ENCODE measurements around the gene TEKT3.

Gene TEKT3

GRCh38 chr17:15260376-15261257 is 80.8 kb downstream of the TEKT3 start (continued):
- TF ChIP-seq ZSCAN5A (tag by site-specific recombination; IDR thresholded peaks at IDR 0.05) (peak; percentile 69; the same call in 1 of the 2 replicates), ZNF654 (tag by site-specific recombination; IDR thresholded peaks at IDR 0.05; ENCODE audit: low read depth) (peak; percentile 26), KLF17 (tag by site-specific recombination; IDR thresholded peaks at IDR 0.05) (peak; percentile 52; the same call in 1 of the 2 replicates), ZFP37 (tag by site-specific recombination; IDR thresholded peaks at IDR 0.05) (no peak), KLF16 (tag by site-specific recombination; IDR thresholded peaks at IDR 0.05) (peak; percentile 50; the same call in 1 of the 2 replicates), ZIC2 (tag by site-specific recombination; IDR thresholded peaks at IDR 0.05) (peak; percentile 98), ZNF777 (tag by site-specific recombination; IDR thresholded peaks at IDR 0.05; ENCODE audit: borderline replicate concordance) (peak; percentile 64; the same call in 1 of the 2 replicates), ZNF155 (tag by site-specific recombination; IDR thresholded peaks at IDR 0.05) (no peak)

DNA sequence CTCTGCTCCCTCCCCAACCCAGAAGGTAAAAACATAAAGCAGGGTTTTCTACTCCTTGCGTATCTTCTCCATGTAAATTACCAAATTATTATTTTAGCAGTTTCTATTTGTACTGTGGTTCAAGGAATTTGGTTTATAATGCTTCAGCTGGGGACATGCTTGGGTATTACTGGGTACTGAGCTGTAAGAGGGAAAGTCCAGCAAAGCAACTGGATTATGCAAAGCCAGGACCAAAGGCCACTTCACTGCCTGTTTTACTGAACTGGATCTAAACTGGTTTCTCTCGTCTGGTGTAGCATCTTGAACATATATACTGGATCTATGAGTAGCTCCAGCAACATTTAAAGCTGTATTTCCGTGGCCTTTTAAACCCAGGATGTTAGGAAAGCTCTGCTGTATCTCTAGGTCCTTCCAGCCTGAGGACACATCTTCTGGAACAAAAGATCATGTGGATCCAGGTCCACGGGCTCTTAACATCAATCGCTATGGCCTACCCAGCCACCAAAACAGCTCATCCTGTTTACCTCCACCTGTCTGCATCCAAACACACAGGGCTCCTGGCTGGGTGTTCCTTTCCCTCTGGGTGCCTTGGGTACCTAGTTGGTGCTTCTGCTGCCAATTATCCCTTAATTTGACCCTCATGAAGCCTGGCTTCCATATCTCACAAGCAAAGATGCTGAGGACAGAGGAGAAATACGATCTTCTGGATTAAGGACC is 83.4 kb downstream of the TEKT3 start:
- TF ChIP-seq ZNF133 (tag by site-specific recombination; IDR thresholded peaks at IDR 0.05) (peak; percentile 74), YY1 (tag by site-specific recombination; IDR thresholded peaks at IDR 0.05) (no peak), ZNF707 (tag by site-specific recombination; IDR thresholded peaks at IDR 0.05) (no peak), KLF1 (tag by site-specific recombination; IDR thresholded peaks at IDR 0.05) (no peak), ZNF211 (tag by site-specific recombination; IDR thresholded peaks at IDR 0.05; ENCODE audit: low read depth) (no peak), ZNF146 (tag by site-specific recombination; IDR thresholded peaks at IDR 0.05) (no peak)
- TF ChIP-seq, protein P1, sequence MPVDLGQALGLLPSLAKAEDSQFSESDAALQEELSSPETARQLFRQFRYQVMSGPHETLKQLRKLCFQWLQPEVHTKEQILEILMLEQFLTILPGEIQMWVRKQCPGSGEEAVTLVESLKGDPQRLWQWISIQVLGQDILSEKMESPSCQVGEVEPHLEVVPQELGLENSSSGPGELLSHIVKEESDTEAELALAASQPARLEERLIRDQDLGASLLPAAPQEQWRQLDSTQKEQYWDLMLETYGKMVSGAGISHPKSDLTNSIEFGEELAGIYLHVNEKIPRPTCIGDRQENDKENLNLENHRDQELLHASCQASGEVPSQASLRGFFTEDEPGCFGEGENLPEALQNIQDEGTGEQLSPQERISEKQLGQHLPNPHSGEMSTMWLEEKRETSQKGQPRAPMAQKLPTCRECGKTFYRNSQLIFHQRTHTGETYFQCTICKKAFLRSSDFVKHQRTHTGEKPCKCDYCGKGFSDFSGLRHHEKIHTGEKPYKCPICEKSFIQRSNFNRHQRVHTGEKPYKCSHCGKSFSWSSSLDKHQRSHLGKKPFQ (tag by site-specific recombination; IDR thresholded peaks at IDR 0.05): no peak
- Histone ChIP-seq H3K4me3 (ENCODE audit: low read depth, low read length) (no peak overlapping the region), H3K4me1 (ENCODE audit: control insufficient read depth, insufficient read depth, low read length) (peaks cover 4% of the 10 kb centered on the region), H3K27ac (ENCODE audit: extremely low read depth, low read depth, low read length) (no peak overlapping the region), H3K36me3 (ENCODE audit: control insufficient read depth in 2 of 2, insufficient read depth in 1 of 2, low read length in 2 of 2) (peaks cover 5 to 38% of the 10 kb centered on the region in 2 experiments; a peak in 2 of 3 replicates), H3K9me3 (ENCODE audit: control insufficient read depth, insufficient read depth, low read depth, low read length) (no peaks in the 10 kb centered on the region)
- CTCF ChIA-PET: interaction anchor here (0.5 to 4.5 kb wide), 20 partner anchors 10 to 1778 kb away, joined by 3 to 92 read pairs (median 3); no protein-coding TSS in a partner anchor
- POLR2A ChIA-PET: interaction anchor here (0.6 kb wide), 1 partner anchor 81 kb away, joined by 3 read pairs; no protein-coding TSS in a partner anchor

GRCh38 chr17:15257258-15257788 is 84.1 kb downstream of the TEKT3 start:
- Histone ChIP-seq H3K36me3 (ENCODE audit: control insufficient read depth in 2 of 2, insufficient read depth in 1 of 2, low read length in 2 of 2) (peaks cover 5 to 40% of the 10 kb centered on the region in 2 experiments; a peak in 2 of 3 replicates), H3K9me3 (ENCODE audit: control insufficient read depth, insufficient read depth, low read depth, low read length) (no peaks in the 10 kb centered on the region), H3K4me1 (ENCODE audit: control insufficient read depth, insufficient read depth, low read length) (peaks cover 4% of the 10 kb centered on the region), H3K27ac (ENCODE audit: extremely low read depth, low read depth, low read length) (no peak overlapping the region), H3K4me3 (ENCODE audit: low read depth, low read length) (no peak overlapping the region)
- ChIA-PET CTCF (interaction anchor here (0.6 to 4.5 kb wide), 20 partner anchors 9 to 1447 kb away, joined by 3 to 92 read pairs (median 3); no protein-coding TSS in a partner anchor), POLR2A (no interaction called here)
- TF ChIP-seq YY1 (tag by site-specific recombination; IDR thresholded peaks at IDR 0.05): no peak
- peak; percentile 45; the same call in 1 of the 2 replicates for TF ChIP-seq ZBTB17 (tag by site-specific recombination; IDR thresholded peaks at IDR 0.05)
- TF ChIP-seq ZNF654 (tag by site-specific recombination; IDR thresholded peaks at IDR 0.05; ENCODE audit: low read depth): peak; percentile 34
- TF ChIP-seq ZNF324 (tag by site-specific recombination; IDR thresholded peaks at IDR 0.05): no peak
- no peak for TF ChIP-seq RBAK (tag by site-specific recombination; IDR thresholded peaks at IDR 0.05)
- TF ChIP-seq ZNF248 (tag by site-specific recombination; IDR thresholded peaks at IDR 0.05): no peak
- TF ChIP-seq, protein P2, sequence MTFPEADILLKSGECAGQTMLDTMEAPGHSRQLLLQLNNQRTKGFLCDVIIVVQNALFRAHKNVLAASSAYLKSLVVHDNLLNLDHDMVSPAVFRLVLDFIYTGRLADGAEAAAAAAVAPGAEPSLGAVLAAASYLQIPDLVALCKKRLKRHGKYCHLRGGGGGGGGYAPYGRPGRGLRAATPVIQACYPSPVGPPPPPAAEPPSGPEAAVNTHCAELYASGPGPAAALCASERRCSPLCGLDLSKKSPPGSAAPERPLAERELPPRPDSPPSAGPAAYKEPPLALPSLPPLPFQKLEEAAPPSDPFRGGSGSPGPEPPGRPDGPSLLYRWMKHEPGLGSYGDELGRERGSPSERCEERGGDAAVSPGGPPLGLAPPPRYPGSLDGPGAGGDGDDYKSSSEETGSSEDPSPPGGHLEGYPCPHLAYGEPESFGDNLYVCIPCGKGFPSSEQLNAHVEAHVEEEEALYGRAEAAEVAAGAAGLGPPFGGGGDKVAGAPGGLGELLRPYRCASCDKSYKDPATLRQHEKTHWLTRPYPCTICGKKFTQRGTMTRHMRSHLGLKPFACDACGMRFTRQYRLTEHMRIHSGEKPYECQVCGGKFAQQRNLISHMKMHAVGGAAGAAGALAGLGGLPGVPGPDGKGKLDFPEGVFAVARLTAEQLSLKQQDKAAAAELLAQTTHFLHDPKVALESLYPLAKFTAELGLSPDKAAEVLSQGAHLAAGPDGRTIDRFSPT (tag by site-specific recombination; IDR thresholded peaks at IDR 0.05): peak; percentile 39; the same call in 1 of the 2 replicates
- 0 out of 2 replicates have a peak, but pooled peaks have one; percentile 23 for TF ChIP-seq ZNF335 (tag by site-specific recombination; conservative IDR thresholded peaks at IDR 0.05)
- TF ChIP-seq IKZF3 (tag by site-specific recombination; IDR thresholded peaks at IDR 0.05): 0 out of 2 replicates have a peak, but pooled peaks have one; percentile 57
- no peak for TF ChIP-seq ZNF530 (tag by site-specific recombination; IDR thresholded peaks at IDR 0.05; ENCODE audit: low read depth)
- peak; percentile 75 for TF ChIP-seq SCRT2 (tag by site-specific recombination; IDR thresholded peaks at IDR 0.05)
